22Rv1 (cell line): ENCODE data around the gene DYNC1LI2.

Source experiments
- H3K27ac ChIP-seq: fragments of 450-650 bp; 2 replicates; pipeline ENCODE4 v1.5.1; 2017
- ZFX ChIP-seq: fragments of 450-650 bp; IDR thresholded peaks from 2 replicates; pipeline ENCODE4 v1.6.1; 2017; ENCODE audit warnings: antibody characterized with exemption, borderline replicate concordance
- TF ChIP-seq, protein P1 (sequence below): fragments of 450-650 bp; IDR thresholded peaks from 2 replicates; pipeline ENCODE4 v1.5.1; 2017; ENCODE audit warnings: mild to moderate bottlenecking

The DYNC1LI2 gene

DNA sequence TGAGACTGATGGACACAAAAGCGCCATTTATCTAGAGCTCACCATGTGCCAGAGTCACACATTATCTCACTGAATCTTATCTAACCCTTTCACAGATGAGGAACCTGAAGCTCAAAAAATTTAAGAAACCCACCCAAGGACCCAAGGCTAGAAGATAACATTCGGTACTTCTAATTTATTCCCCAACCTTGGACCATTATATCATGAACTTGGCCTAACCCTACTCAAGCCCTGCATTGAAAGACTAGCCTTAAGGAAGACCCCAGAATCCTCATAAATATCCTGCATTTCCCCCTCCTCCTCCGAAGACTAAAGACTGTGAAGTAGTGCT, 548 bp upstream of the DYNC1LI2 start:
- peak overlapping the region; percentile 77 for H3K27ac ChIP-seq
- no peak for TF ChIP-seq ZFX
- TF ChIP-seq, protein P1, sequence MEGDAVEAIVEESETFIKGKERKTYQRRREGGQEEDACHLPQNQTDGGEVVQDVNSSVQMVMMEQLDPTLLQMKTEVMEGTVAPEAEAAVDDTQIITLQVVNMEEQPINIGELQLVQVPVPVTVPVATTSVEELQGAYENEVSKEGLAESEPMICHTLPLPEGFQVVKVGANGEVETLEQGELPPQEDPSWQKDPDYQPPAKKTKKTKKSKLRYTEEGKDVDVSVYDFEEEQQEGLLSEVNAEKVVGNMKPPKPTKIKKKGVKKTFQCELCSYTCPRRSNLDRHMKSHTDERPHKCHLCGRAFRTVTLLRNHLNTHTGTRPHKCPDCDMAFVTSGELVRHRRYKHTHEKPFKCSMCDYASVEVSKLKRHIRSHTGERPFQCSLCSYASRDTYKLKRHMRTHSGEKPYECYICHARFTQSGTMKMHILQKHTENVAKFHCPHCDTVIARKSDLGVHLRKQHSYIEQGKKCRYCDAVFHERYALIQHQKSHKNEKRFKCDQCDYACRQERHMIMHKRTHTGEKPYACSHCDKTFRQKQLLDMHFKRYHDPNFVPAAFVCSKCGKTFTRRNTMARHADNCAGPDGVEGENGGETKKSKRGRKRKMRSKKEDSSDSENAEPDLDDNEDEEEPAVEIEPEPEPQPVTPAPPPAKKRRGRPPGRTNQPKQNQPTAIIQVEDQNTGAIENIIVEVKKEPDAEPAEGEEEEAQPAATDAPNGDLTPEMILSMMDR: peak; percentile 81

GRCh38 chr16:66751053-66751302, 431 bp downstream of the DYNC1LI2 start:
- H3K27ac ChIP-seq: peak overlapping the region; percentile 77
- no peak for TF ChIP-seq ZFX
- TF ChIP-seq, protein P1: no peak

GRCh38 chr16:66750279-66751052, 943 bp downstream of the DYNC1LI2 start:
- peak overlapping the region; percentile 77 for H3K27ac ChIP-seq
- no peak for TF ChIP-seq ZFX
- TF ChIP-seq, protein P1: no peak

DNA sequence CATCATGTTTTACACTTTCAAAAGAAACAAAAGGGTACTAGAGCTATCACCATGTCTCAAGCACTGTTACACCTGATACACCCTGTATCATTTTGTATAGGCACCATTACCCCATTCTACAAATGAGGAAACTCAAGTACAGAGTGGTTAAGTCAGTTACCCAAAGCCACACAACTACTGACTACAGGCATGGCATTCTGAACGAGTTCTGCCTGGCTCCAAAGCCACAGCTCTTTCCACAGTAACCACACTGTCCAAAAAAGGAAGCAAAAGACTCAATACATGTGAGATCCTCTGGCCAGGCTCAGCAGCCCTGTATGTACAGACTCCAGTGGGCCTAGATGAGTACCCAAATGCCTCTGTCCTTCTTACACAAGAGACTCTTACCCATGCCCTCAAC, 4.7 kb downstream of the DYNC1LI2 start:
- no peak overlapping the region for H3K27ac ChIP-seq
- TF ChIP-seq, protein P1: no peak

DNA sequence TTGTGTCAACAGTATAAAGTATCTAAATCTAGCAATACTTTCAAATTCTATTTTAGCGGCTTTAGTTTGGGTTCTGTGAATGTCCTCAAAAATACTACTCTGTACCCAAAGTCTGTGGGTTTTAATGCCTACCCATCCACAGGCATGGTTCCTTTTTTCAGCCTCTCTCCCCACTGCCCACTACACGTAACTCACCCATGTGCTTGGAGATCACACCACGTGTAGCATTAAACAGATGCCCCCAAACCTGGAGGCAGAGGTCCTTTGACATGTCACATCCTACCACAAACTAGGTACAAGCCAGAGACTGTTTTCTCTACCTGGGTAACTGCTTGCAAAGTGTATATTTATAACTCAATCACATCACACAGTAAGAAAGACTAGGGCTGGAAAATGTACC, 5.4 kb downstream of the DYNC1LI2 start:
- no peak for TF ChIP-seq ZFX
- no peak overlapping the region for H3K27ac ChIP-seq

GRCh38 chr16:66741950-66742808, 9.2 kb downstream of the DYNC1LI2 start:
- H3K27ac ChIP-seq: peak overlapping the region; percentile 71

GRCh38 chr16:66741169-66741900, 10.1 kb downstream of the DYNC1LI2 start:
- TF ChIP-seq, protein P1: no peak
- TF ChIP-seq ZFX: no peak
- H3K27ac ChIP-seq: peak overlapping the region; percentile 71

More at GRCh38 chr16:66741950-66742808, 9.2 kb downstream of the DYNC1LI2 start:
- no peak for TF ChIP-seq ZFX
- TF ChIP-seq, protein P1: no peak
